8988T (cell line): Measurements from ENCODE around the gene ALMS1.
"Not testable (repeated sequence)": the region's sequence is repeated elsewhere in the genome, so short reads cannot be mapped to it uniquely, and the experiment has no call there.

ENCODE experiments used
- DNase-seq: peaks from one replicate; pipeline ENCODE4 v3.0.0; 2011

Gene ALMS1

GRCh38 chr2:73385504-73386341 is at the start of gene ALMS1:
Gene ALMS1 (plus strand): TSS chr2:73385836. CDS start chr2:73385869, 33 bp downstream.
- peak; percentile 82 for DNase-seq

GRCh38 chr2:73337828-73338227 is 47.8 kb upstream of the ALMS1 start:
- no peak for DNase-seq

- no peak for DNase-seq
Observed at GRCh38 chr2:73339201-73339600, 46.4 kb upstream of the ALMS1 start.

GRCh38 chr2:73341039-73341438 is 44.6 kb upstream of the ALMS1 start:
- DNase-seq, result no peak

GRCh38 chr2:73343992-73344391 is 41.6 kb upstream of the ALMS1 start:
- DNase-seq, result no peak

- DNase-seq, result not testable (repeated sequence)
Observed at GRCh38 chr2:73344747-73345146, 40.9 kb upstream of the ALMS1 start.

- DNase-seq, result no peak
Observed at GRCh38 chr2:73350035-73350691, 35.5 kb upstream of the ALMS1 start.

- DNase-seq, result no peak
Observed at GRCh38 chr2:73356097-73356496, 29.5 kb upstream of the ALMS1 start.

GRCh38 chr2:73359915-73360697 is 25.5 kb upstream of the ALMS1 start:
- DNase-seq, result peak; percentile 16

- no peak for DNase-seq
Observed at GRCh38 chr2:73366060-73366459, 19.6 kb upstream of the ALMS1 start.

- DNase-seq, result no peak
Observed at GRCh38 chr2:73368781-73369180, 16.9 kb upstream of the ALMS1 start.

GRCh38 chr2:73370348-73370747 is 15.3 kb upstream of the ALMS1 start:
- DNase-seq, result no peak

GRCh38 chr2:73373344-73373743 is 12.3 kb upstream of the ALMS1 start:
- no peak for DNase-seq

GRCh38 chr2:73374269-73374668 is 11.4 kb upstream of the ALMS1 start:
- no peak for DNase-seq

GRCh38 chr2:73376681-73377080 is 9.0 kb upstream of the ALMS1 start:
- DNase-seq, result no peak

- DNase-seq, result no peak
Observed at GRCh38 chr2:73383036-73383435, 2.6 kb upstream of the ALMS1 start.

GRCh38 chr2:73385123-73385503 is 523 bp upstream of the ALMS1 start:
- DNase-seq, result no peak

- DNase-seq, result peak; percentile 10
Observed at GRCh38 chr2:73386342-73386868, 769 bp downstream of the ALMS1 start.

GRCh38 chr2:73386894-73387636 is 1.4 kb downstream of the ALMS1 start:
- DNase-seq, result no peak

- no peak for DNase-seq
Observed at GRCh38 chr2:73402386-73403103, 16.9 kb downstream of the ALMS1 start.

- DNase-seq, result no peak
Observed at GRCh38 chr2:73403237-73403636, 17.6 kb downstream of the ALMS1 start.

GRCh38 chr2:73404409-73404808 is 18.8 kb downstream of the ALMS1 start:
- DNase-seq, result no peak
